GM19452 (cell line): ENCODE measurements around the gene WASL.
"Not testable (repeated sequence)": the region's sequence is repeated elsewhere in the genome, so short reads cannot be mapped to it uniquely, and the experiment has no call there.

Experiments used
- ATAC-seq: cut with Tn5 transposase; IDR thresholded peaks from one replicate; pipeline ENCODE4 v1.9.1; 2021; ENCODE audit not compliant: unreplicated experiment

Gene WASL

GRCh38 chr7:123748734-123749536 is at the start of gene WASL:
Gene WASL (minus strand): TSS chr7:123749003. CDS start chr7:123748734, 269 bp downstream.
- ATAC-seq, result peak; percentile 75

GRCh38 chr7:123797673-123798531 is 49.1 kb upstream of the WASL start:
- no peak for ATAC-seq

GRCh38 chr7:123796568-123796967 is 47.8 kb upstream of the WASL start:
- no peak for ATAC-seq

GRCh38 chr7:123795917-123796316 is 47.1 kb upstream of the WASL start:
- ATAC-seq, result no peak

GRCh38 chr7:123795116-123795515 is 46.3 kb upstream of the WASL start:
- ATAC-seq, result not testable (repeated sequence)

GRCh38 chr7:123792547-123792946 is 43.7 kb upstream of the WASL start:
- ATAC-seq, result no peak

- ATAC-seq, result no peak
Measured at GRCh38 chr7:123791001-123791400, 42.2 kb upstream of the WASL start.

GRCh38 chr7:123789817-123790216 is 41.0 kb upstream of the WASL start:
- no peak for ATAC-seq

- ATAC-seq, result no peak
Measured at GRCh38 chr7:123789206-123789784, 40.5 kb upstream of the WASL start.

- ATAC-seq, result no peak
Measured at GRCh38 chr7:123788584-123788983, 39.8 kb upstream of the WASL start.

- ATAC-seq, result no peak
Measured at GRCh38 chr7:123787220-123788007, 38.6 kb upstream of the WASL start.

- ATAC-seq, result no peak
Measured at GRCh38 chr7:123784263-123784662, 35.5 kb upstream of the WASL start.

GRCh38 chr7:123783820-123784219 is 35.0 kb upstream of the WASL start:
- ATAC-seq, result no peak

- no peak for ATAC-seq
Measured at GRCh38 chr7:123782071-123782798, 33.4 kb upstream of the WASL start.

- not testable (repeated sequence) for ATAC-seq
Measured at GRCh38 chr7:123780472-123780871, 31.7 kb upstream of the WASL start.

GRCh38 chr7:123774496-123774895 is 25.7 kb upstream of the WASL start:
- no peak for ATAC-seq

- no peak for ATAC-seq
Measured at GRCh38 chr7:123773481-123773880, 24.7 kb upstream of the WASL start.

- ATAC-seq, result no peak
Measured at GRCh38 chr7:123772652-123773051, 23.8 kb upstream of the WASL start.

- no peak for ATAC-seq
Measured at GRCh38 chr7:123771846-123772245, 23.0 kb upstream of the WASL start.

- ATAC-seq, result no peak
Measured at GRCh38 chr7:123771256-123771655, 22.5 kb upstream of the WASL start.
